ENCODE measurements around the gene HOXB2. TPM values are rescaled to one million over a fixed set of nuclear protein-coding genes. Genes with fewer than 3 reads are reported as not detected.

Gene HOXB2
- polyA plus RNA-seq, 2 of the 4 experiments (the other 2 are of a cell fraction), result 0.65 to 2.6 TPM

GRCh38 chr17:48504953-48505352 lies 40.0 kb downstream of the HOXB2 start (continued):
- no peak for TF ChIP-seq FOSB (CRISPR knock-in tag; IDR thresholded peaks at IDR 0.05)
- TF ChIP-seq PBX3 (IDR thresholded peaks at IDR 0.05), result no peak
- TF ChIP-seq HDAC2 (IDR thresholded peaks at IDR 0.05), result no peak

GRCh38 chr17:48503747-48504146 lies 41.2 kb downstream of the HOXB2 start:
- FAIRE-seq (no peak), DNase-seq (ENCODE audit: low read depth in 1 of 2, low spot score in 1 of 2) (no peak), ATAC-seq (no peak)
- Histone ChIP-seq H3K4me3 (no peak overlapping the region), H3K4me1 (peaks cover 34% of the 10 kb centered on the region), H3K27ac (0 out of 6 replicates have a peak overlapping the region, but pooled peaks of 1 of the 2 experiments have one; percentile 5), H3K4me2 (no peak overlapping the region), H3K9me3 (no peaks in the 10 kb centered on the region)
- POLR2A ChIA-PET, result no interaction called here
- 65% methylated on average over 5 of the region's 5 CpGs for WGBS (ENCODE audit: missing lambda C conversion rate)
- CTCF ChIA-PET, result interaction anchor here (0.6 to 5.2 kb wide), 9 partner anchors 10 to 289 kb away, joined by 3 to 41 read pairs (median 4); no protein-coding TSS in a partner anchor
- no peak for TF ChIP-seq JUN (IDR thresholded peaks at IDR 0.05)
- no peak for TF ChIP-seq ATOH8 (CRISPR knock-in tag; IDR thresholded peaks at IDR 0.05; ENCODE audit: low read depth)
- no peak for TF ChIP-seq SREBF2 (IDR thresholded peaks at IDR 0.05)
- no peak for TF ChIP-seq MAX (IDR thresholded peaks at IDR 0.05)

- Histone ChIP-seq H3K4me3 (no peak overlapping the region), H3K27ac (no peak overlapping the region), H3K9me3 (no peaks in the 10 kb centered on the region), H3K4me1 (peaks cover 34% of the 10 kb centered on the region), H3K4me2 (no peak overlapping the region)
- CTCF ChIA-PET, result interaction anchor here (1.0 to 5.2 kb wide), 5 partner anchors 10 to 288 kb away, joined by 3 to 41 read pairs (median 4); no protein-coding TSS in a partner anchor
- FAIRE-seq (no peak), ATAC-seq (no peak), DNase-seq (ENCODE audit: low read depth in 1 of 2, low spot score in 1 of 2) (no peak)
- POLR2A ChIA-PET, result no interaction called here
- no peak for TF ChIP-seq HEYL (CRISPR knock-in tag; IDR thresholded peaks at IDR 0.05)
- TF ChIP-seq BCL3 (IDR thresholded peaks at IDR 0.05), result no peak
- no peak for TF ChIP-seq EP300 (IDR thresholded peaks at IDR 0.05)
- no peak for TF ChIP-seq ZSCAN20 (CRISPR knock-in tag; IDR thresholded peaks at IDR 0.05)
- TF ChIP-seq HDAC2 (IDR thresholded peaks at IDR 0.05), result no peak
- TF ChIP-seq SMC3 (IDR thresholded peaks at IDR 0.05), result no peak
- TF ChIP-seq RCOR1 (IDR thresholded peaks at IDR 0.05; ENCODE audit: low read depth, low read length), result no peak
- no peak for TF ChIP-seq ELK1 (IDR thresholded peaks at IDR 0.05; ENCODE audit: low read depth, low read length)
- TF ChIP-seq MAX (IDR thresholded peaks at IDR 0.05), result no peak
- TF ChIP-seq HMGXB4 (CRISPR knock-in tag; IDR thresholded peaks at IDR 0.05; ENCODE audit: borderline replicate concordance), result no peak
- 75% methylated on average over 4 of the region's 4 CpGs for whole genome bisulfite sequencing (ENCODE audit: missing lambda C conversion rate)
Measured at GRCh38 chr17:48502901-48503300, 42.0 kb downstream of the HOXB2 start.

All from A549 (cell line).